ENCODE data around the gene ZNF488.
A peak's percentile ranks its signal among the peaks of the same experiment; 100 is the strongest.

ZNF488 gene

DNA sequence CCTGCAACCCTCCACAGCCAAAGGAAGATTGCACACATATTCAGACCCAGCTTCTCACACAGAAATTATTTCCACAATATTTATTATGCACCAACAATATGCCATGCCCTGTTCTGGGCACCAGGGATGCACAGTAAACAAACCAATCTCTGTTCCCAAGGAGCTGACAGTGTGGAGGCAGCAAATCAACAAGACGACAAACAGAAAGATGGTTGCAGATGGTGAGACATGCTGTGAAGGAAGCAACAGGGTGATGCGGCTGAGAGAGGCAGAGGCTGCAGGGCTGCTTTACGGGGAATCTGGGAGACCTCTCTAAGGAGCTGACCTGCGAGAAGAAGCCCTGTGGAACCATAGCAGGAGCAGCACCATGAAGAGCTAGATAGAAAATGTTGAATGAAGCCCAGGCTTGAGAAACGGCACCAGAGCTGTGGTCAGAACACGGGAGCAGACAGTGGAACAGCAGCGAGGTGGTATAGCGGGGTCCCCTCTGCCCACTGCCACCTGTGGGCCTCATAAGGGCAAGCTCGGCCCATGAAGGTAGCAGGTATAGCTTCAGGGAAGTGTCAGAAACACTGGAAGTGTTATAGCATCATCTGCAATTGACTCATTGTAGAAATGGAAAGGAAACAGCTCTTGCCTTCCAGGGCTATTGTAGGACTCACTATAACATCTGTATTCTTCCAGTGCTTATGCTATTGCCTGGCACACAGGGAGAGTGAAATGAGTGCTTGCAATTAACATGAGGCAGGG is 18.5 kb downstream of the ZNF488 start:
- H3K4me3 ChIP-seq (ENCODE audit: low read depth, low read length) = no peak overlapping the region
- no peak for DNase-seq (ENCODE audit: low read depth)
- no peak for TF ChIP-seq CTCF (IDR thresholded peaks at IDR 0.05; ENCODE audit: low read depth, low read length, missing control alignments)

GRCh38 chr10:47364911-47365310 is 19.2 kb downstream of the ZNF488 start:
- no peak for TF ChIP-seq CTCF (IDR thresholded peaks at IDR 0.05; ENCODE audit: low read depth, low read length, missing control alignments)
- DNase-seq (ENCODE audit: low read depth) = no peak
- no peak overlapping the region for H3K4me3 ChIP-seq (ENCODE audit: low read depth, low read length)

DNA sequence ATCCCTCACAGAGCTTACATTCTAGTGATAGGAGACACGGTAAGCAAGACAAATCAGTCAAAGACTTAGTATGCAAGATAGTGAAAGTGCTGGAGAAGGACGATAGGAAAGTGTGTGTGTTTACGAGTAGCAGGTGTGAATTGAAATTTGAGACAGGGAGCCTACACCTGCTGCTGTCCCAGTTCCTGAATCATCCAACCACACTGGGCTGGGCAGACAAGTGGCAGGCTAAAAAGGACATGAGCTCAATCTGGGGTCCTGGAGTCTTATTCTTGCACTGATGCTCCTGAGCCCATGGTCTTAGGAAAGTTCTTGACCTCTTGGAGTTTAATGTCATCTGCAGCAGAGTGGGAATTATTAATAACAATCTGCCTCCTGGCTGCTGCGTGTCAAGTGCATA is 19.7 kb downstream of the ZNF488 start:
- TF ChIP-seq CTCF (IDR thresholded peaks at IDR 0.05; ENCODE audit: low read depth, low read length, missing control alignments) = no peak
- H3K4me3 ChIP-seq (ENCODE audit: low read depth, low read length) = no peak overlapping the region
- no peak for DNase-seq (ENCODE audit: low read depth)

DNA sequence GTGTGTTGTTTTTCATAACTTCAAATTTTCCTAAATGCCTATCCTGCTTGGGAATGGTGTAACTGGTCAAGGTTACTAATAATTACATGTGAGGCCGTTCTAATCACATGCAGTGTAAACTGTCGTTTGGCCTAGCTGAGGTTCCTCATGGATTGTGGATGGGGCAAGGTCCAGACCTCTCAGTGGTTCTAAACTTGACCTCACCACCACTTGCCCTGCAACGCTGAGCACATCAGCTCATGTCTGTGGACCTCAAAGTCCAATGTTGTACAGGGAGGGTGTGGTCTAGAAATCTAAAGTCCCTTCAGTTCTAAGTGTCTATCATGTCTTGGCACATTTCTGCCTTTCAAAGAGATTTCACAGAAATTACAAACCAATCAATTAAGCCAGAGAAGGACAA is 20.3 kb downstream of the ZNF488 start:
- no peak for TF ChIP-seq CTCF (IDR thresholded peaks at IDR 0.05; ENCODE audit: low read depth, low read length, missing control alignments)
- H3K4me3 ChIP-seq (ENCODE audit: low read depth, low read length) = no peak overlapping the region
- no peak for DNase-seq (ENCODE audit: low read depth)

- no peak for TF ChIP-seq CTCF (IDR thresholded peaks at IDR 0.05; ENCODE audit: low read depth, low read length, missing control alignments)
- DNase-seq (ENCODE audit: low read depth) = no peak
- H3K4me3 ChIP-seq (ENCODE audit: low read depth, low read length) = no peak overlapping the region
These were observed 21.9 kb downstream of the ZNF488 start for GRCh38 chr10:47362199-47362598.

GRCh38 chr10:47361293-47361692 is 22.8 kb downstream of the ZNF488 start:
- DNase-seq (ENCODE audit: low read depth) = no peak
- TF ChIP-seq CTCF (IDR thresholded peaks at IDR 0.05; ENCODE audit: low read depth, low read length, missing control alignments) = peak; percentile 81
- H3K4me3 ChIP-seq (ENCODE audit: low read depth, low read length) = no peak overlapping the region

- TF ChIP-seq CTCF (IDR thresholded peaks at IDR 0.05; ENCODE audit: low read depth, low read length, missing control alignments) = no peak
- DNase-seq (ENCODE audit: low read depth) = no peak
- no peak overlapping the region for H3K4me3 ChIP-seq (ENCODE audit: low read depth, low read length)
These were observed 23.6 kb downstream of the ZNF488 start for GRCh38 chr10:47360419-47361040.

Measured in GM12864 (cell line).